ENCODE data around the gene CCNK.

DNA sequence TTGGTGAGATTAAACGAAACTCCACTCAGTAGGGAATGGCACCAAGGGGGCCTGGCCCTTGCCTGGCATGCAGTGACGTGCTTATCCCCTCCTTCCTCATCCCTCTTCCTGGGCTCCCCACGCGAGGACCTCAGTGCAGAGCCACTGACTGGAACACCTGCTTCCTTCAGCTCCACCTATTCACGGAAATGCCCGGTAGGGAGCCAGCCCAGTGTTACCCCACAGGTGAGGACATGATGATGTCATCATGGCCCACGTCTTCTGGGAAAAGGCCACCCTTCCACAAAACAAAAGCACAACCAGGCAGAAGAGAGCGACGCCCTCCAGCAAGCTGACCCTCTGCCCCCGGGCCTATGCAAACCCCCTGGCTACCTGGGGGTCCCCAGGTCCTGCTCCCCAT lies 80.7 kb downstream of the CCNK start:
- TF ChIP-seq, protein P1, sequence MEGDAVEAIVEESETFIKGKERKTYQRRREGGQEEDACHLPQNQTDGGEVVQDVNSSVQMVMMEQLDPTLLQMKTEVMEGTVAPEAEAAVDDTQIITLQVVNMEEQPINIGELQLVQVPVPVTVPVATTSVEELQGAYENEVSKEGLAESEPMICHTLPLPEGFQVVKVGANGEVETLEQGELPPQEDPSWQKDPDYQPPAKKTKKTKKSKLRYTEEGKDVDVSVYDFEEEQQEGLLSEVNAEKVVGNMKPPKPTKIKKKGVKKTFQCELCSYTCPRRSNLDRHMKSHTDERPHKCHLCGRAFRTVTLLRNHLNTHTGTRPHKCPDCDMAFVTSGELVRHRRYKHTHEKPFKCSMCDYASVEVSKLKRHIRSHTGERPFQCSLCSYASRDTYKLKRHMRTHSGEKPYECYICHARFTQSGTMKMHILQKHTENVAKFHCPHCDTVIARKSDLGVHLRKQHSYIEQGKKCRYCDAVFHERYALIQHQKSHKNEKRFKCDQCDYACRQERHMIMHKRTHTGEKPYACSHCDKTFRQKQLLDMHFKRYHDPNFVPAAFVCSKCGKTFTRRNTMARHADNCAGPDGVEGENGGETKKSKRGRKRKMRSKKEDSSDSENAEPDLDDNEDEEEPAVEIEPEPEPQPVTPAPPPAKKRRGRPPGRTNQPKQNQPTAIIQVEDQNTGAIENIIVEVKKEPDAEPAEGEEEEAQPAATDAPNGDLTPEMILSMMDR (IDR thresholded peaks at IDR 0.05; ENCODE audit: low read length), result no peak
- no peak for TF ChIP-seq EZH2 (IDR thresholded peaks at IDR 0.05; ENCODE audit: borderline replicate concordance, low read length)
